Gastrocnemius medialis (tissue), 4 donors: ENCODE data around the gene FBXL17.

Source experiments
- POLR2A ChIP-seq, 2 donors: fragments of 450-650 bp; IDR thresholded peaks; one replicate each; pipeline ENCODE4 v1.6.1; 2017; ENCODE audit warnings: antibody characterized with exemption in 2 of 2, mild to moderate bottlenecking in 2 of 2, moderate library complexity in 2 of 2
- TF ChIP-seq, protein P1 (sequence below), 5 experiments: fragments of 450-650 bp in 3 of 5; fragments of 200-600 bp in 2 of 5; sonication (generic) in 2 of 5; IDR thresholded peaks in 4 of 5; conservative IDR thresholded peaks in 1 of 5; 1 replicate in 4 of 5; 2 replicates in 1 of 5; pipeline ENCODE4 v1.5.1; 2016 to 2019; ENCODE audit warnings: antibody characterized with exemption in 5 of 5, mild to moderate bottlenecking in 3 of 5, moderate library complexity in 3 of 5

GRCh38 chr5:108025957-108026356 is 355.9 kb downstream of the FBXL17 start:
- TF ChIP-seq, protein P1, sequence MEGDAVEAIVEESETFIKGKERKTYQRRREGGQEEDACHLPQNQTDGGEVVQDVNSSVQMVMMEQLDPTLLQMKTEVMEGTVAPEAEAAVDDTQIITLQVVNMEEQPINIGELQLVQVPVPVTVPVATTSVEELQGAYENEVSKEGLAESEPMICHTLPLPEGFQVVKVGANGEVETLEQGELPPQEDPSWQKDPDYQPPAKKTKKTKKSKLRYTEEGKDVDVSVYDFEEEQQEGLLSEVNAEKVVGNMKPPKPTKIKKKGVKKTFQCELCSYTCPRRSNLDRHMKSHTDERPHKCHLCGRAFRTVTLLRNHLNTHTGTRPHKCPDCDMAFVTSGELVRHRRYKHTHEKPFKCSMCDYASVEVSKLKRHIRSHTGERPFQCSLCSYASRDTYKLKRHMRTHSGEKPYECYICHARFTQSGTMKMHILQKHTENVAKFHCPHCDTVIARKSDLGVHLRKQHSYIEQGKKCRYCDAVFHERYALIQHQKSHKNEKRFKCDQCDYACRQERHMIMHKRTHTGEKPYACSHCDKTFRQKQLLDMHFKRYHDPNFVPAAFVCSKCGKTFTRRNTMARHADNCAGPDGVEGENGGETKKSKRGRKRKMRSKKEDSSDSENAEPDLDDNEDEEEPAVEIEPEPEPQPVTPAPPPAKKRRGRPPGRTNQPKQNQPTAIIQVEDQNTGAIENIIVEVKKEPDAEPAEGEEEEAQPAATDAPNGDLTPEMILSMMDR (IDR thresholded peaks at IDR 0.05 in 4 of 5, conservative IDR thresholded peaks at IDR 0.05 in 1 of 5): no peak
- no peak for TF ChIP-seq POLR2A (IDR thresholded peaks at IDR 0.05)
